Measurements from ENCODE around the gene PKN2.
"Not testable (repeated sequence)": the region's sequence is repeated elsewhere in the genome, so short reads cannot be mapped to it uniquely, and the experiment has no call there.

Gene PKN2

DNA sequence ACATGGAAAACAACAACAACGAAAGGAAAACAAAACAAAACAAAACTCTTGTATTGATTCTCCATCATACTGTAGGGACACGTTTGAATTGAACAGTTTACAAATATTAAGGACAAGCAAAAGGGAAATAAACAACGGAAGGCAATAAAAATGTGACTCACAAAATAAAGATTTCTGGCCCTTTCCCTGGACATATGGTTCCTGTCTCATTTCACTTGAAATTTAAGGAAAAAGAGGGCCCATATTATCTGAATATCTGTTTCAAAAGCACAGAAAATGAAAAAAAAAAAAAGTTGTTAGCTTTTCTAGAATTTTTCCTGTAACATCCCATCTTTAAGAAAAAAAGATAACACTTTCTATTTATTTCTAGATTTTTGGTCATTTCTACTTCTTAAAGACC is 3.6 kb upstream of the PKN2 start:
- DNase-seq = no peak

DNA sequence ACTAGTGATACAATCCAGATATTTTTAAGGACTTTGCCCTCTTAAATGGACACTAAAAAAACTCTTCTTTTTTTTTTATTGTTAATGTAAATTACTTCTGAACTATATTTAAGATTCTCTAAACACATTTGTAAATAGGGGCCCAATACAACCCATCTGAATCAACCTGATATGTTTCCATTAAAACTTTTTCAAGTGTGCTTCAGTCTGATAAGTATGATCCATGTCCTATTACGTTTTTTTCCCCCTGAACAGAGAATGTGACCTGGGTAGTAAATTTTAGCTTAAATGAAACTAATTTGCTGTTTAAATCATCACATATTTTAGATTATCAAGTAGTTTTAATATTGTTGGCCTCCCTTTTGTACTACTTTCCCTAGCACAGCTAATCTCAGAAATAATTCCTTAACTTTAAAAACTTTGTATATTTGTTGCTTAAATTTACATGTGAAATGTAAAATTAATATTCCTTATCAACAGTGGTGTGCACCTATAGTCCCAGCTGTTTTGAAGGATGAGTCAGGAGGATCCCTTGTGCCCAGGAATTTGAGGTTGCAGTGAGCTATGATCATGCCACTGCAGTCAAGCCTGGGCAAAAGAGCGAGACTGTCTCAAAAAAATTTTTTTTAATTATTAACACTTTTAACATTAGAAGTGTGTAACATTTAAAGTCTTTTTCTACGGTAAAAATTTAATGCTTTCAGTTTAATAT is 3.0 kb upstream of the PKN2 start:
- DNase-seq = no peak

DNA sequence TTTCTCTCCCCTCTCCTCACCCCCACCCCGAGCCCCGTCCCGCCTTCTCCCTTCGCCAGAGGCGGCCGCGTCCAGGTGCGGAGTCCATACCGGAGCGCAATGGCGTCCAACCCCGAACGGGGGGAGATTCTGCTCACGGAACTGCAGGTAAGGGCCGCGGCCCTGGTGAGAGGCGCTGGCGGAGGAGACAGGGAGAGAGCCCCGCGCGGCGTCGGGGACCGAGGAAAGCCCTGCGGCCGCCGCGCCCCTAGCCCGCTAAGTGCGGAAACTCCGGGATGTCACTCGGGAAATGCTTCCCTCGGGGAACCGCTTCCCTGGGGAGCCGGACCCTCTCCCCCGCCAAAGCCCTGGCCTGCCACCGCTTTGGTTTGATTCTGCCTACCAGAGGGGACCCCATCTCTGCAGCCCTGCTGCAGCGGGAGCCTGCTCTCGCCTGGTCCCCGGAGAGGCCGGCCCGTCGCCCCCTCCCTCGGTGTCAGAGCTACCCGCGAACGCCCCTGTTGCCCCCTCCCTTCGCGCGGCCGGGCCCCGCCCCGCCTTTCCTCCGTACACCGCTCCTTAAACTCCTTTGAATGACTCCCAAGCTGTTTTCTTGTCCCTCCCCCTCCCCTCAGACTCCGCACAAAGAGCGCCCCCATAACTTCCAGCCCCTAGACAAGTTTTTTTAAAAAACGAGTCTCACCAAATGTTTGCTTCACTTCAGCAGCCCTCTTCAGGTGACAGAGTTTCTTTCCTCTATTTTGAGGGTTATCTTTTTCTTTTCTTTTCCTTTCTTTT is 597 bp downstream of the PKN2 start:
- DNase-seq = peak; percentile 85

DNA sequence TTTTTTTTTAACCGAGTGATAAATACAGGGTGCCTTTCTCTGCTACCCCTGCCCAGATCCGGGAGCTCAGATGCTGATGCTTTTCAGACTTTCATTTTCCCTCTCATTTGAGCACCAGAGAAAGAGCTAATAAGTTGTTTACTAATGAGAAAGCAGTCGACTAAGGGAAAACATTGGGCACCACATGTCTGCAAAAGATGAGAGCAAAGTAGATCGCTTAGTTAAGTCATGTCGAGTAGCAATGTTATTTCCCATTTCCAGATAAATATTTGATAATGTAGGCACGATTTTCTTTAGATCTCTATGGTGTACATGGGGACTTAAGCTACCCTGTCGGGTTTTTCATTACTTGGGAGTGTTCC is 1.2 kb downstream of the PKN2 start:
- no peak for DNase-seq

DNA sequence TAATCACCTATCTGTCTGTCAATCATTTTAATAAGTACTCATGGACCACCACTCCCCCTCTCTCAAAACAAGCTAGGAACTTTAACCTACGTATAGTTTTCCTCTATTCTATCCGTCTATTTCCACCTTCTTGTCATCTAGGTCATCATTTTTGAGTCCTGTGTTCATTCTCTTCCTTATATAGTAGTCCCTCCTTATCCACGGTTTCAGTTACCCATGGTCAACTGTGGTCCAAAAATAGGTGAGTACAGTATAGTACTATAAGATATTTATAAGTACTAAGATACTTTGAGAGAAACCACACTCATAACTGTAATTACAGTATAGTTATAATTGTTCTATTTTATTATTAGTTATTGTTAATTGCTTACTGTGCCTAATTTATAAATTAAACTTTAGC is 7.5 kb downstream of the PKN2 start:
- no peak for DNase-seq

DNA sequence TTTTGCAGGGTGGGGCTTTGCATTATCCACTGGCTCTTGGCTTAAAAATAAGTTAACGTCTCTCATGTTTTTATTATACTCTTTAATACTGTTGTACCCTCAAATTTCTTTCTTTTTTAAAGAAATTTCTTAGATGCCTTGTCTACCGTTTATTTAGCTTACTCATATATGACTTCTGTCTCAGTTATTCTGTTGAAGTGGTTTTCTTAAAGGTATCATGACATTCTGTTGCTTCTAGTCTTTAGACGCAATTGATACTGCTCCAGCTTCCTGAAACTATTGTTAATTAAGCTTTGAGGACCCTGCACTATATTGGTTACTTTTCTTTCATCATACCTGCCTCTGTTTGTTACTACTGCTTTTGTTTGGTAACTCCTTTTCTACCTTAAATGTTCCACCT is 11.7 kb downstream of the PKN2 start:
- no peak for DNase-seq

DNA sequence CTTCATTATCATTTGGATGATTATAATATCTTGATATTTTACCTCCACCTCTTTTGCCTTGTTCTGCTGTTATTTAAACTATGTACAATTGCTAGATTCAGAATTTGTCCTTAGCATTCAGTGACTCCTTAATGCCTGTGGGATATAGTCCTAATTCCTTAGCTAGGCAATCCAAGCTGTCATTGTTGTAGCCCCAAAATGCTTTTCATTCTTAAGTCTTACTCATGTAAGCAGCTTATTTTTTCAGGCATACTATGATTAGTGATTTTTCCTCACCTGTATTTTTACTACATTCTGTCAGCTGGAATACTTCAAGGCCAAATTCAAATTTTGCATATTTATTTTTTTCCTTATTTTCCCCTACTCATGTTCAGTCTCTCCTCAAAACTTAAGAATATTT is 13.4 kb downstream of the PKN2 start:
- DNase-seq = no peak

DNA sequence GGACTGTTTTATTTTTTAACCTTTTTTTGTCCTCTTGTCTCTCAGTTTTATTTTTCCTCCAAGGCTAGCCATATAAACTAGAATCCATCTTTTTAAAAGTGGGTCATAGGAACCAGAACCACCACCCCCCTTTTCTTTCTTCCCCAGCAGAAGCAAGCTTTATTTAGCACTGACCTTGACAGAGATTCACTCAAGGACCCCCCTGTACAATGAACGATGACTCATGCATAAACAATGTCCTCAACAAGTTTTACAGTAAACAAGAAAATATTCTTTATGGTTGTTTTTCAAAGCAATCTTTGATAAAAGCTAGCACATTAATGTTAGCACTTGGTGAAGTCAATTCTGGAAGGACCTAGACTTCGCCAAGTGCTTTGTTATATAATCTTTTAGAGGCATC is 14.1 kb downstream of the PKN2 start:
- no peak for DNase-seq

DNA sequence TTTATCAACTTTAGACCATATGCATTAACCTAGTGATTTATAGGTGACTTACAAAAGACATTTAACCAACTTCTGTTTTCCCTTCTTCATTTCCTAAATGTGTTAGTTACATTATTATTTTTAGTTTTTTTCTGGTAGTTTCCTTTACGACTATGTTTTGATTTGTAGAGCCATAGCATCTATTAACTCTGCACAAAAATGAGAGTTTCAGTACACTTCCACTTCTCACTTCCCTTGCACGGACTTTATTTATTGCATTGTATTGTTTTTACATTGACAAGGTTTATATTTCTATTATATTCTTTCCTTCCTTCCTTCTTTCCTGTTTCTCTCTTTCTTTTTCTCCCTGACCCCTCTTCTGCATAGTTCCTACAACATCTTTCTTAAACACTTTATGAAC is 14.7 kb downstream of the PKN2 start:
- no peak for DNase-seq

DNA sequence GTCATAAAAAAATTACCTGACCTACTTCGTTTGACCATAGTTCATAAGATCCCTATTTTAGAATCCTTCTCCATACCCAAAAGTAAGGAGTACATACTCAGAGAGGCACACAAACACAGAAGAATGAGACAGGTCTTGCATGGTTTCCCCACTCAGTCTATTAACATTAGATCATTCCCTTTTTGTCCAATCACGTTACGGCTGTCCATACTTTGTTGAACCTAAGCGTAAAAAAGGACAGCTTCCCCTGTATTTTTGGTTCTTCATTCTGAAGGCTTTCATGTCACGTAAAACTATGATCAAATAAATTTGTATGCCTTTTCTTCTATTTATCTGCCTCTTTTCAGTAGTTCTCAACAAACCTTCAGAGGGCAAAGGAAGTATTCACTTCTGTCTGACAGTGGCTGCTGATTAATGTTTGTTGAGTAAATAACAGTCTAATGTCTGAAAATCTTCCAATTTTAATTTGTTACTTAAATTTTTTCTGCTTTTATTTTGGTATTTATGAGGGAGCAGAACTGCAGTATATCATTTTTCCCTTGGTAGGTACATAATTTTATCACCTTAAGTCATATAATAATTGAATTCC is 16.4 kb downstream of the PKN2 start:
- DNase-seq = no peak

DNA sequence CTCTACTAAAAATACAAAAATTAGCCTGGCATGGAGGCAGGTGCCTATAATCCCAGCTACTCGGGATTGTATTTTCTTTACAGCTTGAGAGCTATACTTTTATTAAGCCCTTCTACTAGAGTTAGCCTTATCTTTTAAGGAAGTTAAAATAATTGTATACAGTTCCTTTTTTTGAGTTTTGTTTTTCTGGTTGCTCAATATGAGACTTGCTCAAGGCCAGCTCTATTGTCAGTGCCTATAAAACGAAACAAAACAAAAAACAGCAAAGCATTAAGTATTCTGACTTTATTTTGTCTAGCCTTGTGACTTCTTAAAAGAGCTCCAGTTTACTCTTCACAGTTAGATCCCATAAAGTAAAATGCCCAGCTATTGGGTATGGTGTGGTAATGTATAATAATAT is 17.2 kb downstream of the PKN2 start:
- DNase-seq = no peak

DNA sequence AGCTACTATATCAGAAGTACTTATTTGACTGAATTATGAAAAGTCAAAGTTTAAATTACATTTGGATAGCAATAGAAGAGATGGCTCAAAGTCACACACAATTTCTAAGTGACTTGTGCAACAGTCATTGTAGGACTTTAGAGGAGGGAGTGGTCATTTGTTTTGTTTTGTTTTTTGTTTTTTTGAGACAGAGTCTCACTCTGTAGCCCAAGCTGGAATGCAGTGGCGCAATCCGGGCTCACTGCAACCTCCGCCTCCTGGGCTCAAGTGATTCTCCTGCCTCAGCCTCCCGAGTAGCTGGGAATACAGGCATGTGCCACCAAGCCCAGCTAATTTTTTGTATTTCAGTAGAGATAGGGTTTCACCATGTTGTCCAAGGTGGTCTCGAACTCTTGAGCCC is 17.7 kb downstream of the PKN2 start:
- DNase-seq = not testable (repeated sequence)

DNA sequence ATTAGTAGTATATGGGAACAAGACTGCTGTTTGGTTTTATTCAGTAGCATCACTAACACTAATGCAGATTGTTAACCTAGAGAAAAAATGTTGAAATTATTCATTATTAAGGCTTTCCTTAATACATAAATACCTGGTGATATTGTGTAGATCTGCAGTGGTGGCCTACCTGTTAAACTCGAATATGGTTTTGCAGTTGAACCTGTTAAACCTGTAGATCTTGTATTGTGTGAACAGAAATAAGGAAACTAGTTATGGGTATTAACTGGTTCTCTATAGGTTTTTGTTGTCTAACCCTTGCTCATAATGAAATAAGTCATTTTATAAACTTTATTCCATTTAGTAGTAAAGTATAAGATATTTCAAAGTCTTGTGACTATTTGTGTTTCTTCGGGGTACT is 23.9 kb downstream of the PKN2 start:
- DNase-seq = no peak

DNA sequence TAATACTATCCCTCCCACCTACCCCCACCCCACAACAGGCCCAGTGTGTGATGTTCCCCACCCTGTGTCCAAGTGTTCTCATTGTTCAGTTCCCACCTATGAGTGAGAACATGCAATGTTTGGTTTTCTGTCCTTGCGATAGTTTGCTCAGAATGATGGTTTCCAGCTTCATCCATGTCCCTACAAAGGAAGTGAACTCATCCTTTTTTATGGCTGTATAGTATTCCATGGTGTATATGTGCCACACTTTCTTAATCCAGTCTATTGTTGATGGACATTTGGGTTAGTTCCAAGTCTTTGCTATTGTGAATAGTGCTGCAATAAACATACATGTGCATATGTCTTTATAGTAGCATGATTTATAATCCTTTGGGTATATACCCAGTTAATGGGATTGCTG is 28.8 kb downstream of the PKN2 start:
- not testable (repeated sequence) for DNase-seq

DNA sequence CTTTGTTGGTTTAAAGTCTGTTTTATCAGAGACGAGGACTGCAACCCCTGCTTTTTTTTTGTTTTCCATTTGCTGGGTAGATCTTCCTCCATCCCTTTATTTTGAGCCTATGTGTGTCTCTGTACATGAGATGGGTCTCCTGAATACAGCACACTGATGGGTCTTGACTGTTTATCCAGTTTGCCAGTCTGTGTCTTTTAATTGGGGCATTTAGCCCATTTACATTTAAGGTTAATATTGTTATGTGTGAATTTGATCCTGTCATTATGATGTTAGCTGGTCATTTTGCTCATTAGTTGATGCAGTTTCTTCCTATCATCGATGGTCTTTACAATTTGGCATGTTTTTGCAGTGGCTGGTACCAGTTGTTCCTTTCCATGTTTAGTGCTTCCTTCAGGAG is 32.5 kb downstream of the PKN2 start:
- not testable (repeated sequence) for DNase-seq

DNA sequence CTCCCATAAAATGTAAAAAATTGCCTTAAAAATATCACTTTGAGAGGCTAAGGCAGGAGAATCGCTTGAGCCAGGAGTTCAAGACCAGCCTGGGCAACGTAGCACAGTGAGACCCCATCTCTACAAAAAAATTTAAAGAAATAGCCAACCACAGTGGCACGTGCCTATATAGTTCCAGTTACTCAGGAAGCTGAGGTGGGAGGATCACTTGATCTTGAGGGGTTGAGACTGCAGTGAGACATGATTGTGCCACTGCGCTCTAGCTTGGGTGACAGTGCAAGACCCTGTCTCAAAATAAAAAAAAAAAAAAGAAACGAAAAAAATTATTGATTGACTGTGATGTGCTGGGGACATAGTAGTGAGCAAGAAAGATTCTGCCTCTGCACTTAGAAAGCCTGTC is 38.4 kb downstream of the PKN2 start:
- no peak for DNase-seq

DNA sequence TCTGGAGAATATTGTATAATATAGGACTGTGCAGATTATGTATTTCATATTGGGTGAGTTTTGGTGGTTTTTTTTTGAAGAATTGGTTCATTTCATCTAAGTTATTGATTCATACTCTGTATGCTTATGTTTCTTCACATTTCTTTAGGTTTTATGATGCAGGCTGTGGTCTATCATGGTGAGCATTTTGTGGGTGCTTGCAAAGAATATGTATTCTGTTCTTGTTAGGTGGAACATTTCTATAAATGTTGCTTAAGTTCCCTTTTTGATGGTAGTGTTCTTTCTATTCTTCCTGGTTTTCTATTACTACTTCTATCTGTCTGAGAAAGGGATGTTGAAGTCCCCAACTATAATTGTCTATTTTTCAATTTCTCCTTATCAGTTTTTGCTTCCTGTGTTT is 42.6 kb downstream of the PKN2 start:
- no peak for DNase-seq

DNA sequence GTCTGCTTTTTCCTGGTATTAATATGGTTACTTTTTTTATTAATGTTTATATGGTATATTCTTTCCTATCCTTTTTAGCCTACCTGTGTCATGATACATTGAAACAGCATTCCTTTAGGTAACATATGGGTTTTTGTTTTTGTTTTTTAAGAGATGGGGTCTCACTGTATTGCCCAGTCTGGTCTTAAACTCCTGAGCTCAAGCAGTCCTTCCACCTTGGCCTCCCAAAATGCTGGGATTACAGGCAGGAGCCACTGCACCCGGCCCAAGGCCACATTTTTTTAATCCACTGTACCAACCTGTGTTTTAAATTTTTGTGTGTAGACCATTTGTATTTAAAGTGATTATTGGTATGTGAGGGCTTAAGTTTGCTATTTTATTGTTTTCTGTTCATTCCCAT is 43.1 kb downstream of the PKN2 start:
- DNase-seq = no peak

DNA sequence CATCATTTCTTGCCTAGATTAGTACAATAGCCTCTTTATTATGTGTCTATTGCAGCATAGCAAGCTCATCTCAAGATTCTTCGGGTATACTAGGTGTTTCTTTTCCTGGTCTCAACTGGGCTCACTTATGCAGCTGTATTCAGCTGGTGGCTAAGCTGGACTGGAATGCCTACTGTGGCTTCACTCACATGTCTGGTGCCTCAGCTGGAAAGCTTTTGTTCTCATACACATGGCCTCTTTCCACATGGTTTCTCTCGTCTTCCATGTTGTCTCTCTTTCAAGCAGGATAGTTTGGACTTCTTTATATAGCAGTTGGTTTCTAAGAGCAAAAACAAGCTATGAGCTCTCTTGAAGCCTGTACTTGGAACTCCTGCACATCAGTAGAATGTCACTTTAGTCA is 45.2 kb downstream of the PKN2 start:
- DNase-seq = no peak

DNA sequence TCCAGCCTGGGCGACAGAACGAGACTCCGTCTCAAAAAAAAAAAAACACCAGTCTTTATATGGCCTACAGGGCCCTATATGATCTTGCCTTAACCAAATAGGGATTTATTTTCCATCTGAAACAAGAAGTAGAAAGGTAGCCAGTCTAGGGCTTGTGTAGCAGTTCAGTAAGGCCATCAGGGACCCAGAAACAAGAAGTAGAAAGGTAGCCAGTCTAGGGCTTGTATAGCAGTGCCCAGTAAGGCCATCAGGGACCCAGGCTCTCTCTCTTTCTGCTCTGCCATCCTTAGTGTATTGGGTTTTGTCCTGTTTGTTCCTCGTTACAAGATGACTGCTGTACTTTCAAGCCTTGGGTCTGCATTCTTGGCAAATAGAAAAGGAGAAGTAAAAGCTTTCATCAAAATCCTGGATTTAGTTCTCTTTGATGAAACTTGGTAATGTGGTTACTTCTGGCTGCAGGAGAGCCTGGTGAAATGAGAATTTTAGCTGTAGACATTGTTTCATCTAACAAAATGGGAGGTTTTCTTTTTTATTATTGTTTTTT is 46.1 kb downstream of the PKN2 start:
- DNase-seq = no peak

DNA sequence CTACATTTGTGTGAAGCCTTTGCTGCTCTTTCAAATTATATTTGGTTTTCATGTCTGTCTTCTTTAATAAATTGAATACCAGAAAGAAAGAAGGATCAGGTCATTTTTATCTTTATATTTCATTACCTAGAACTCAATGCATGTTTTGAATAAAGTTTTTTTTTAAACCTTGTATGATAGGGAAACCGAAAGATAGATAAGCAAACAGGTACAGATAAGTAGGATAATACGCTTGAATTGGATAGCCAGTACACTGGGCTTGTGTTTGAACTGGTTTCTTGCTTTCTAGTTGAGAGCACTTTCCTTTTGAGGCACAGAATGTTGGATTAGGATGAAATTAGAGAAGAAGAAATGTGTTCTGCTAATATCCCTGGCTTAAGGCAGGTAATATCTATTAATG is 46.9 kb downstream of the PKN2 start:
- no peak for DNase-seq

DNA sequence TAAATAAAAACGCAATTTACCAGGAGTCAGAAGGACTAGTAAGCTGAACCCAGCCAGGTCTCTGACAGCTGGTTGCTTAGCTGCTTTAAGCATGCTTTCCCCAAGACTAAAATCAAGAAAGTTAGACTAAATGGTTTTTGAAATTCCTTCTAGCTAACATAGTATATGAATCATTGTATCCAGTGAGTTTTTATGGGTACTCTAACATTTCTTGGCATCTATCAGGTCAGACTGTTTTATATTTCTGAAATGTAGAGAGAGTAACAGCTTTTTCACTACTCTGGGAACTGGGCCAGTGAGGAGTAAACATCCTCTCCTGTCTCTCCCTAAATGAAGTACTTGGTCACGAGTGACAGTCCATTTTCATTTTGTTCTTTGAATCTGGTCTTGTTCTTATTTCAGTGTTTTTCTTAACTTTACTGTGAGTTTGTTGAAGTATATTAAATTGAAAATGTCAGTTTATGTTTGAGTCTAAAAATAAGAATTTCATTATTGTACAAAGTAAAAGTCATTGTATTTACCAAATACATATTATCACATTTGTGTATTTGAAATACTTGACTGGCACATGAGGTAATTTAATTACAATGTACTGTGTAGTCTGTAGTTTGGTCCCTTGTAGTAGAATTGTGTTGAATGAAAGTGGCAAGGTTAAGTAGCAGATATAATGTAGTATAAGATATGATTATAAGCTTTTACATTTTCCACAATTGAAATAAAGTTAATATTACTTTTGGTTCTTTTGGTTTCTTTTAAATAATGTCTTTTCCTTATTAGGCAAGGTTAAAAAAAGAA is 47.6 kb downstream of the PKN2 start:
- DNase-seq = no peak

DNA sequence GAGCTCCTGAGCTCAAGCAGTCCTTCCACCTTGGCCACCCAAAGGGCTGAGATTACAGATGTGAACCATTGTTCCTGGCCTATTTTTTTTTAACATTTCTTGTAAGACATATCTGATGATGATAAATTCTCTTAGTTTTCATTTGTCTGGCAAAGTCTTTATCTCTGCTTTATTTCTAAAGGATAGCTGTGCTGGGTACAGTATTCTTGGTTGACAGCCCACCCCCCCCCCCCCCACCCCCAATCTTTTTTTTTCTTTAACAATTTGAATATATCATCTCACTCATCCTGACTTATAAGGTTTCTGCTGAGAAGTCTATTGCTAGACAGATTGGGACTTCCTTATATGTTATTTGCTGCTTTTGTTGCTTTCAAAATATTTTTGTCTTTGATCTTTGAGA is 51.3 kb downstream of the PKN2 start:
- DNase-seq = no peak
